ENCODE measurements around the gene TIMM13.

TIMM13 gene

DNA sequence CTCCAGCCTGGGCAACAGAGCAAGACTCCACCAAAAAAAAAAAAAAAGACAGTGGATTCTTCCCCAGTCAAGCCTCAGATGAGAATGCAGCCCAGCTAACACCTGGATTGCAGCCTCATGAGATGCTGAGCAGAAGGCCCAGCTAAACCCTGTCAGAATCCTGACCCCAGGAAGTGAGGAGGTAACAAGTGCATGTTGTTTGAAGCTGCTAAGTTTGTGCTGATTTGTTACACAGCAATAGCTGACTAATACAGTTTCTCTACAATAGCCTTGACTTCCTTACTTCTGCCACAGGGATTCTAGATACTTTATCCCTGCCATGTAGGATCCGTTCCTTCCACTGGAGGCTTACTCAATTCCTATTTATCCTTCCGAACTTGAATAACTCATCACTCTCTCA is 46.8 kb downstream of the TIMM13 start:
- TF ChIP-seq, protein P1, sequence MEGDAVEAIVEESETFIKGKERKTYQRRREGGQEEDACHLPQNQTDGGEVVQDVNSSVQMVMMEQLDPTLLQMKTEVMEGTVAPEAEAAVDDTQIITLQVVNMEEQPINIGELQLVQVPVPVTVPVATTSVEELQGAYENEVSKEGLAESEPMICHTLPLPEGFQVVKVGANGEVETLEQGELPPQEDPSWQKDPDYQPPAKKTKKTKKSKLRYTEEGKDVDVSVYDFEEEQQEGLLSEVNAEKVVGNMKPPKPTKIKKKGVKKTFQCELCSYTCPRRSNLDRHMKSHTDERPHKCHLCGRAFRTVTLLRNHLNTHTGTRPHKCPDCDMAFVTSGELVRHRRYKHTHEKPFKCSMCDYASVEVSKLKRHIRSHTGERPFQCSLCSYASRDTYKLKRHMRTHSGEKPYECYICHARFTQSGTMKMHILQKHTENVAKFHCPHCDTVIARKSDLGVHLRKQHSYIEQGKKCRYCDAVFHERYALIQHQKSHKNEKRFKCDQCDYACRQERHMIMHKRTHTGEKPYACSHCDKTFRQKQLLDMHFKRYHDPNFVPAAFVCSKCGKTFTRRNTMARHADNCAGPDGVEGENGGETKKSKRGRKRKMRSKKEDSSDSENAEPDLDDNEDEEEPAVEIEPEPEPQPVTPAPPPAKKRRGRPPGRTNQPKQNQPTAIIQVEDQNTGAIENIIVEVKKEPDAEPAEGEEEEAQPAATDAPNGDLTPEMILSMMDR (IDR thresholded peaks at IDR 0.05; ENCODE audit: insufficient read depth, low read length, poor library complexity, severe bottlenecking): no peak
- no peaks in the 10 kb centered on the region for H3K36me3 ChIP-seq (ENCODE audit: low read length)
- no peaks in the 10 kb centered on the region for H3F3A ChIP-seq (ENCODE audit: insufficient read depth)
- no peaks in the 10 kb centered on the region for H4K20me1 ChIP-seq (ENCODE audit: low read depth, low read length)
- no peak overlapping the region for H3K27ac ChIP-seq (ENCODE audit: low read depth, low read length)
- H3K9me2 ChIP-seq (replicated peaks; ENCODE audit: insufficient read depth, low read length): no peaks in the 10 kb centered on the region
- H3K4me2 ChIP-seq (ENCODE audit: low read depth, low read length, poor library complexity, severe bottlenecking): no peak overlapping the region
- no peak overlapping the region for H3K9ac ChIP-seq (ENCODE audit: low read length)
- no peak overlapping the region for H3K4me3 ChIP-seq (ENCODE audit: insufficient read depth, low read length, poor library complexity, severe bottlenecking)
- H3K9me3 ChIP-seq (ENCODE audit: insufficient read depth, low read length): no peaks in the 10 kb centered on the region
- no peak overlapping the region for H2AFZ ChIP-seq (ENCODE audit: low read depth, low read length, severe bottlenecking)
- H3K27me3 ChIP-seq (ENCODE audit: low read length): no peaks in the 10 kb centered on the region
- no peaks in the 10 kb centered on the region for H3K79me2 ChIP-seq (ENCODE audit: insufficient read depth, low read length)

DNA sequence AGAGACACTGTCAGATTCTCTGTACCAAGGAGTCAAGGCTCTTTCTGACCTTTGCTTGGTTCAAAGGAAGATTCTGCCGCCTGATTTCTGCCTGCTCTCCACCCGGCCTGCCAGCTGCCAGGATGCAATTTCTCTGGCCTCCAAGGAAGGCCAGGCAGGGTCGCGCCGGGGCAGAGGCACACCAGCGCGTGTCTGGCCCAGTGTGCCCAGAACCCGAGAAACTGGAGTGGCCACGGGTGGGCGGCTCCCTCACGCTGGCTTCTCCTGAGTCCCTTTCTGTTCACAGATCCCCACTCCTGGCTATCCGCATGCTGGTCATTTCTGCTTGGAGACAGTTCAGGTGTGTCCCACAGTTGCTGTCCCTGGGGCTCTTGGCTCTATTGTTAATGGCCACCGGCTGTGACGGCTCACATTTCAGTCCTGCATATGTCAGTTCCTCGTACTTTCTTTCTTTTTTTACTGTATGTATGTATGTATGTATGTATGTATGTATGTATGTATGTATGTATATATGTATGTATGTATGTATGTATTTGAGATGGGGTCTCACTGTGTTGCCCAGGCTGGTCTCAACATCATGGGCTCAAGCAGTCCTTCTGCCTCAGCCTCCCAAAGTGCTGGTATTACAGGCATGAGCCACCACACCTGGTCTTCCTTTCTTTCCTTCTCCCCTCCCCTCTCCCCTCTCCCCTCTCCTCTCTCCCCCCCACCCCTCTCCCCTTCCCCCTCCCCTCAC is 50.4 kb downstream of the TIMM13 start:
- Histone ChIP-seq H4K20me1 (ENCODE audit: low read depth, low read length) (no peaks in the 10 kb centered on the region), H3K27me3 (ENCODE audit: low read length) (no peaks in the 10 kb centered on the region), H3K79me2 (ENCODE audit: insufficient read depth, low read length) (no peaks in the 10 kb centered on the region), H3K4me3 (ENCODE audit: insufficient read depth, low read length, poor library complexity, severe bottlenecking) (no peak overlapping the region), H3K36me3 (ENCODE audit: low read length) (no peaks in the 10 kb centered on the region), H3K9me2 (replicated peaks; ENCODE audit: insufficient read depth, low read length) (no peaks in the 10 kb centered on the region), H3K9me3 (ENCODE audit: insufficient read depth, low read length) (no peaks in the 10 kb centered on the region), H3K4me2 (ENCODE audit: low read depth, low read length, poor library complexity, severe bottlenecking) (no peak overlapping the region), H3K9ac (ENCODE audit: low read length) (no peak overlapping the region), H2AFZ (ENCODE audit: low read depth, low read length, severe bottlenecking) (no peak overlapping the region), H3K27ac (ENCODE audit: low read depth, low read length) (no peak overlapping the region), H3F3A (ENCODE audit: insufficient read depth) (no peaks in the 10 kb centered on the region)
- TF ChIP-seq, protein P1 (IDR thresholded peaks at IDR 0.05; ENCODE audit: insufficient read depth, low read length, poor library complexity, severe bottlenecking): no peak
- TF ChIP-seq EZH2phosphoT487 (conservative IDR thresholded peaks at IDR 0.05; ENCODE audit: low read length): no peak

Data from SU-DHL-6 (cell line).